IMR-90 (cell line): ENCODE measurements around the gene LAMC2.

Source experiments
- BHLHE40 ChIP-seq: fragments of 150-350 bp; IDR thresholded peaks from 2 replicates; pipeline ENCODE4 v1.6.1; 2016; ENCODE audit warnings: mild to moderate bottlenecking, low read depth, low read length
- CTCF ChIP-seq: conservative IDR thresholded peaks from 2 replicates; pipeline ENCODE4 v1.5.1; 2012; ENCODE audit warnings: mild to moderate bottlenecking, low read depth, low read length, improper control_type of control experiment
- MAZ ChIP-seq: IDR thresholded peaks from 2 replicates; pipeline ENCODE4 v1.6.1; 2012; ENCODE audit warnings: low read depth, mild to moderate bottlenecking, low read length, improper control_type of control experiment, moderate library complexity, borderline replicate concordance
- POLR2A ChIP-seq: IDR thresholded peaks from 2 replicates; pipeline ENCODE4 v1.6.1; 2012; ENCODE audit warnings: mild to moderate bottlenecking, low read depth, low read length
- RCOR1 ChIP-seq: IDR thresholded peaks from 2 replicates; pipeline ENCODE4 v1.6.1; 2012; ENCODE audit warnings: mild to moderate bottlenecking, low read length, improper control_type of control experiment; ENCODE audit not compliant: insufficient replicate concordance

- TF ChIP-seq POLR2A (no peak), RCOR1 (no peak), CTCF (no peak), MAZ (no peak), BHLHE40 (no peak)
Measured at GRCh38 chr1:183218971-183219615, 33.0 kb downstream of the LAMC2 start.
